ENCODE results near the gene PCYT1A. TPM values are rescaled to one million over a fixed set of nuclear protein-coding genes. Genes with fewer than 3 reads are reported as not detected.

PCYT1A gene
- total and polyA plus RNA-seq, 8 donors = 11.8 to 127 (median 38.3) TPM

DNA sequence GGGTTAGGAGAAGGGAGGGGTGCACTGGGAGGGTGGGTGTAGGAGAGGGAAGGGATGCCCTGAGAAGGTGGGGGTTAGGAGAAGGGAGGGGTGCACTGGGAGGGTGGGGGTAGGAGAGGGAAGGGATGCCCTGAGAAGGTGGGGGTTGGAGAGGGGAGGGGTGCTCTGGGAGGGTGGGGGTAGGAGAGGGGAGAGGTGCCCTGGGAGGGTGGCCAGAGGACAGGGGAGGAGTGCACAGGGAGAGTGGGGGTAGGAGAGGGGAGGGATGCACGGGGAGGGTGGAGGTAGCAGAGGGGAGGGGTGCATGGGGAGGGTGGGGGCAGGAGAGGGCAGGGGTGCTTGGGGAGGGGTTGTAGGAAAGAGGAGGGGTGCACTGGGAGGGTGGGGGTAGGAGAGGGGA lies 47.5 kb upstream of the PCYT1A start:
- intact Hi-C loops (cut with DNase I; ENCODE audit: low total_unique reads) = no loop called here
- no peak for DNase-seq
- WGBS, 5 donors = 35 to 50% (median 50%) methylated on average over 1 of the region's 1 CpG; no CpG with 5 or more reads in 2 of the 5 donors

GRCh38 chr3:196332168-196332567 lies 44.6 kb upstream of the PCYT1A start:
- intact Hi-C loops (cut with DNase I; ENCODE audit: low total_unique reads) = no loop called here
- Histone ChIP-seq H3K27me3 (peaks cover 0 to 29% (median 0%) of the 10 kb centered on the region in 3 donors), H3K27ac (no peak overlapping the region), H3K36me3 (no peaks in the 10 kb centered on the region), H3K4me1 (peaks cover 0 to 4% (median 0%) of the 10 kb centered on the region in 4 donors), H3K4me3 (no peak overlapping the region), H3K9me3 (no peaks in the 10 kb centered on the region)
- TF ChIP-seq, protein P1, sequence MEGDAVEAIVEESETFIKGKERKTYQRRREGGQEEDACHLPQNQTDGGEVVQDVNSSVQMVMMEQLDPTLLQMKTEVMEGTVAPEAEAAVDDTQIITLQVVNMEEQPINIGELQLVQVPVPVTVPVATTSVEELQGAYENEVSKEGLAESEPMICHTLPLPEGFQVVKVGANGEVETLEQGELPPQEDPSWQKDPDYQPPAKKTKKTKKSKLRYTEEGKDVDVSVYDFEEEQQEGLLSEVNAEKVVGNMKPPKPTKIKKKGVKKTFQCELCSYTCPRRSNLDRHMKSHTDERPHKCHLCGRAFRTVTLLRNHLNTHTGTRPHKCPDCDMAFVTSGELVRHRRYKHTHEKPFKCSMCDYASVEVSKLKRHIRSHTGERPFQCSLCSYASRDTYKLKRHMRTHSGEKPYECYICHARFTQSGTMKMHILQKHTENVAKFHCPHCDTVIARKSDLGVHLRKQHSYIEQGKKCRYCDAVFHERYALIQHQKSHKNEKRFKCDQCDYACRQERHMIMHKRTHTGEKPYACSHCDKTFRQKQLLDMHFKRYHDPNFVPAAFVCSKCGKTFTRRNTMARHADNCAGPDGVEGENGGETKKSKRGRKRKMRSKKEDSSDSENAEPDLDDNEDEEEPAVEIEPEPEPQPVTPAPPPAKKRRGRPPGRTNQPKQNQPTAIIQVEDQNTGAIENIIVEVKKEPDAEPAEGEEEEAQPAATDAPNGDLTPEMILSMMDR (IDR thresholded peaks at IDR 0.05) = no peak
- TF ChIP-seq POLR2AphosphoS5 (IDR thresholded peaks at IDR 0.05) = no peak
- no peak for TF ChIP-seq POLR2A (IDR thresholded peaks at IDR 0.05)
- TF ChIP-seq EP300 (IDR thresholded peaks at IDR 0.05) = no peak
- DNase-seq = no peak
- 73 to 84% (median 83%) methylated on average over 8 of the region's 8 CpGs for WGBS, 5 donors

More for the DNA sequence above, 47.5 kb upstream of the PCYT1A start:
- Histone ChIP-seq H3K4me1 (no peaks in the 10 kb centered on the region), H3K27me3 (peaks cover 0 to 25% (median 0%) of the 10 kb centered on the region in 3 donors), H3K36me3 (no peaks in the 10 kb centered on the region), H3K4me3 (no peak overlapping the region), H3K9me3 (no peaks in the 10 kb centered on the region), H3K27ac (no peak overlapping the region)
- TF ChIP-seq POLR2A (IDR thresholded peaks at IDR 0.05) (no peak), EP300 (IDR thresholded peaks at IDR 0.05) (no peak), POLR2AphosphoS5 (IDR thresholded peaks at IDR 0.05) (no peak)

DNA sequence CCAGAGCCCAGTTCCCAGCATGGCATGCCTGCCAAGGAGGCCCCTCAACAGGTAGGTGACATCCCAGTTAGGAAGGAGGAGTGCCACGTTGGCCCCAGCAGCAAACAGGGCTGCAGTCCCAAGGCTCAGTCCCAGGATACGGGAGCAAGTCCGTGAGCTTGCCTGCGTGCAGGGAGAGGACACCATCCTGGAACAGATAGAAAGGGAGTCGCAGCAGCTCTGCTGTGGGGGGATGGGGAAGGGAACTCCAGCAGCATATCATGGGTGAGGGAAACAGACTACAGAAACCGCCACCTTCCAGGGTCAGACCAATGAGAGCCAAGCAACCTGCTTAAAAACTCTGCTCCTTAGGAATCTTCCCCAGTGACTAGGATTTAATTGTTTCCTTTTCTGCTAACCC lies 39.9 kb upstream of the PCYT1A start:
- DNase-seq = peak in 1 of 2 donors; percentile 21
- 24 to 56% (median 31%) methylated on average over 6 of the region's 6 CpGs for WGBS, 5 donors
- no peak for TF ChIP-seq POLR2AphosphoS5 (IDR thresholded peaks at IDR 0.05)
- TF ChIP-seq EP300 (IDR thresholded peaks at IDR 0.05) = no peak
- TF ChIP-seq POLR2A (IDR thresholded peaks at IDR 0.05) = no peak
- TF ChIP-seq, protein P1 (IDR thresholded peaks at IDR 0.05) = no peak
- Histone ChIP-seq H3K4me3 (no peak overlapping the region), H3K9me3 (no peaks in the 10 kb centered on the region), H3K27ac (no peak overlapping the region), H3K36me3 (no peaks in the 10 kb centered on the region), H3K4me1 (peaks cover 0 to 5% (median 0%) of the 10 kb centered on the region in 4 donors), H3K27me3 (peaks cover 0 to 16% (median 0%) of the 10 kb centered on the region in 3 donors)
- intact Hi-C loops (cut with DNase I; ENCODE audit: low total_unique reads) = no loop called here

- Histone ChIP-seq H3K9me3 (no peaks in the 10 kb centered on the region), H3K36me3 (no peaks in the 10 kb centered on the region), H3K27ac (no peak overlapping the region), H3K27me3 (peaks cover 0 to 14% (median 0%) of the 10 kb centered on the region in 3 donors), H3K4me3 (no peak overlapping the region), H3K4me1 (peaks cover 0 to 5% (median 0%) of the 10 kb centered on the region in 4 donors)
- TF ChIP-seq, protein P1 (IDR thresholded peaks at IDR 0.05) = no peak
- TF ChIP-seq POLR2AphosphoS5 (IDR thresholded peaks at IDR 0.05) = no peak
- TF ChIP-seq EP300 (IDR thresholded peaks at IDR 0.05) = no peak
- no peak for TF ChIP-seq POLR2A (IDR thresholded peaks at IDR 0.05)
- peak in 1 of 2 donors; percentile 16 for DNase-seq
- intact Hi-C loops (cut with DNase I; ENCODE audit: low total_unique reads) = no loop called here
- 69 to 80% (median 76%) methylated on average over 9 of the region's 9 CpGs for WGBS, 5 donors
Measured at GRCh38 chr3:196326936-196327335, 39.4 kb upstream of the PCYT1A start.

GRCh38 chr3:196323691-196324090 lies 36.2 kb upstream of the PCYT1A start:
- intact Hi-C loops (cut with DNase I; ENCODE audit: low total_unique reads) = no loop called here
- no peak overlapping the region for H3K4me3 ChIP-seq
- peaks cover 0 to 8% (median 6%) of the 10 kb centered on the region in 4 donors for H3K4me1 ChIP-seq

More at GRCh38 chr3:196323691-196324090, 36.2 kb upstream of the PCYT1A start:
- H3K9me3 ChIP-seq = no peaks in the 10 kb centered on the region
- TF ChIP-seq EP300 (IDR thresholded peaks at IDR 0.05) (no peak), POLR2AphosphoS5 (IDR thresholded peaks at IDR 0.05) (no peak), POLR2A (IDR thresholded peaks at IDR 0.05) (no peak)
- TF ChIP-seq, protein P1 (IDR thresholded peaks at IDR 0.05) = no peak
- no peak overlapping the region for H3K27ac ChIP-seq
- H3K36me3 ChIP-seq = no peaks in the 10 kb centered on the region
- H3K27me3 ChIP-seq = peaks cover 0 to 7% (median 0%) of the 10 kb centered on the region in 3 donors
- peak in 1 of 2 donors; percentile 68 for DNase-seq
- WGBS, 5 donors = 59 to 68% (median 64%) methylated on average over 11 of the region's 11 CpGs
